Erythroblast (primary cell): ENCODE results near the gene RPS24.

Experiments
- DNase-seq, 2 experiments: peaks; one replicate each; lab custom pipeline; 2025; lab: John Stamatoyannopoulos, UW
- GATA1 ChIP-seq: IDR thresholded peaks from 2 replicates; pipeline ENCODE4 v1.6.1; 2011; ENCODE audit warnings: low read depth, mild to moderate bottlenecking, control low read depth, low read length, moderate library complexity
- POLR2A ChIP-seq: IDR thresholded peaks from 2 replicates; pipeline ENCODE4 v1.6.1; 2011; ENCODE audit warnings: mild to moderate bottlenecking, low read length

Gene RPS24

DNA sequence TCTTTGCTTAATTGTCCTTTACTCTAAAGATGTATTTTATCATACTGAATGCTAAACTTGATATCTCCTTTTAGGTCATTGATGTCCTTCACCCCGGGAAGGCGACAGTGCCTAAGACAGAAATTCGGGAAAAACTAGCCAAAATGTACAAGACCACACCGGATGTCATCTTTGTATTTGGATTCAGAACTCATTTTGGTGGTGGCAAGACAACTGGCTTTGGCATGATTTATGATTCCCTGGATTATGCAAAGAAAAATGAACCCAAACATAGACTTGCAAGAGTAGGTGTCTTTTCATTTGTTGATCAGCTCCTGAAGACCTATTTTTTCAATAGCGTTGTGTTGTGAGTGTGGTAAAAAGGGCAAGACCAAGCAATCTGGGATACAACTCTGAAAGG is 1.8 kb downstream of the RPS24 start:
- TF ChIP-seq GATA1: no peak
- no peak for TF ChIP-seq POLR2A
- DNase-seq: no peak

DNA sequence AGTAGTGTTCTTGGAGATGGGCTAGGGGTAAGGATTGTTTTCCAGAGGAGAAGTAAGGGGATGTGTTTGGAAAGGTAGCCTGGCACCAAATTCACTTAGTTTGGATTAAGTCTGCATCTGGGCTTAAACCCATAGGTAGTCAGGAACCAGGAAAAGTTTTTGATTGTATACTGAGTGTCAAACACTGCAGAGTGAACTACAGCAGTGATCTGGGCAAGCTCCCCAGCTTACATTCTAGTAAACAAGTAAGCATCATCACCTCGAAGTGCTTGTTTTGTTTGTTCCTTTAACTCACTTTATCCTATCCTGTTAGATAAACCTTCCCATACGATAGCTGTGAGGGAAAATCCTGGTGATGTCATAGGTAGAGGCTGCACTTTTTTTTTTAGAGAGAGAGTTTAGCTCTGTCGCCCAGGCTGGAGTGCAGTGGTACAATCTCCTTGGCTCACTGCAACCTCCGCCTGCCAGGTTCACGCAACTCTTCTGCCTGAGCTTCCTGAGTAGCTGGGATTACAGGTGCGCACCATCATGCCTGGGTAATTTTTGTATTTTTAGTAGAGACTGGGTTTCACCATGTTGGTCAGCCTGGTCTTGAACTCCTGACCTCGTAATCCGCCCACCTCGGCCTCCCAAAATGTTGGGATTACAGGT is 2.4 kb downstream of the RPS24 start:
- DNase-seq: no peak
- TF ChIP-seq POLR2A: no peak
- TF ChIP-seq GATA1: no peak

DNA sequence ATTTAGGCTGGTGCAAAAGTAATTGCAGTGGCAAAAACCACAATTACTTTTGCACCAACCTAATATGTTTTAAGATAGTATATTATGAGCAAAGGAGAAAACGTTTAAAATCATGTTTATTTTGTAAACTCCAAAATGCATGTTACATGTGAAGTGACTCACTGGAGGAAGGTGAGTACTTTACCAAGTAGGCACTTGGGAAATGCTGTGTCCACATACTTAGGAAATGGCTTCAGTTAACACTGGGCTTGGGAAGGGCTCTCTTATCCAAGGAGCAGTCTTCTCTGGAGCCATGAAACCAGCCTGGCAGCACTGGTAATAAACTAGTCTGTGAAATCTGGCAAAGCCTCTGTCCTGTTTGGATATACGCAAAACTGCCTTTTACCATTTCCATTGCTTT is 4.4 kb downstream of the RPS24 start:
- no peak for DNase-seq
- no peak for TF ChIP-seq GATA1
- no peak for TF ChIP-seq POLR2A

DNA sequence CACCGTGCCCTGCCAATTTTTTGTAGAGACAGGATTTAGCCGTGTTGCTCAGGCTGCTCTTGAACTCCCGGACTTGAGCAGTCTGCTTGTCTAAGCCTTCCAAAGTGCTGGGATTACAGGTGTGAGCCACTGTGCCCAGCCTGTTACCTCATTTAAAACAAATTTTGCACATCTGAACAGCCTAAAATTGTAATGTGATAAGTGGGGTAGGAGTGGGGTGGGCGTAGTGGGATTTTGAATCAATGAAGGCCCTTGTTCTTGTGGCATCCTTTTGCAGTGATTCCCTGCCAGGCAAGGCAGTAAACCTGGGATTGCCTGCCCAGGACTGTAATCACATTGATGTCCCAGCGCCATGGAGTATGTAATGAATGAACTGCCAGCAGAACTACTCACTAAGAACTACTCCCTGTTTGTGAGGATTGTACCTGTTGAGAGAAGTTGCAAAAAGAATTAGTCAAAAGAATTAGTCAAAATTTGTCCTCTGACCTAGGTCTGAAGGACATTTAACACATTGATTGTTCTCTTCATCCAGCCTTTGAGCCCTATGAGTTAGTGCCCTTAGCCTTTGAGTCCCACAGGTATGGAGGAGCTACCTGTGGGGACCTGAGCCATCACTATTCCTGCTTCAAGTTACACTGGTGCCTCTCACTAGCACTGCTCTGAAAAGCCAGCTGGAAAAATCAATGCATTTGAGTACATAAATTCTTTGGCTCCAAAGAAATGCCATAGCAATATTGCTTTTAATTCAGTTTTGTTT is 5.3 kb downstream of the RPS24 start:
- DNase-seq: no peak
- TF ChIP-seq GATA1 (no peak), POLR2A (no peak)

DNA sequence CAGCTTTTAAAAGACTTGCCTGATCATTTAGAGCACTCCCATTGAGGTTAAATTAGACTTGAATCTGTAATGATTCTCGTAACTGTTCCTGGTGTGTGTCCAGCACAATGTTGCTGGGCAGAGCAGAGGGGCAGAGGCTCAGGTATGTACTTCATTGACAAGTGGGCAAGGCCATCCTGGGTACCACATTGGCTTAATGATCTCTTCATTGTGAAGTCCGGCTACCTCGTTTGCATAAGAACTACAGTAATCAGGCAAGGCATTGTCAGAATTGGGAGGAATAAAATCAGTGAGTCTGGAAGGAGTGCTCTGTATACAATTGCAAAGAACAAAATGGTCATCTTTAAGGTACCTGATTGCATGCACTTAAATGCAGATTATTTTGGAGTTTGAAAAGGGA is 6.1 kb downstream of the RPS24 start:
- TF ChIP-seq GATA1 (no peak), POLR2A (no peak)
- no peak for DNase-seq

DNA sequence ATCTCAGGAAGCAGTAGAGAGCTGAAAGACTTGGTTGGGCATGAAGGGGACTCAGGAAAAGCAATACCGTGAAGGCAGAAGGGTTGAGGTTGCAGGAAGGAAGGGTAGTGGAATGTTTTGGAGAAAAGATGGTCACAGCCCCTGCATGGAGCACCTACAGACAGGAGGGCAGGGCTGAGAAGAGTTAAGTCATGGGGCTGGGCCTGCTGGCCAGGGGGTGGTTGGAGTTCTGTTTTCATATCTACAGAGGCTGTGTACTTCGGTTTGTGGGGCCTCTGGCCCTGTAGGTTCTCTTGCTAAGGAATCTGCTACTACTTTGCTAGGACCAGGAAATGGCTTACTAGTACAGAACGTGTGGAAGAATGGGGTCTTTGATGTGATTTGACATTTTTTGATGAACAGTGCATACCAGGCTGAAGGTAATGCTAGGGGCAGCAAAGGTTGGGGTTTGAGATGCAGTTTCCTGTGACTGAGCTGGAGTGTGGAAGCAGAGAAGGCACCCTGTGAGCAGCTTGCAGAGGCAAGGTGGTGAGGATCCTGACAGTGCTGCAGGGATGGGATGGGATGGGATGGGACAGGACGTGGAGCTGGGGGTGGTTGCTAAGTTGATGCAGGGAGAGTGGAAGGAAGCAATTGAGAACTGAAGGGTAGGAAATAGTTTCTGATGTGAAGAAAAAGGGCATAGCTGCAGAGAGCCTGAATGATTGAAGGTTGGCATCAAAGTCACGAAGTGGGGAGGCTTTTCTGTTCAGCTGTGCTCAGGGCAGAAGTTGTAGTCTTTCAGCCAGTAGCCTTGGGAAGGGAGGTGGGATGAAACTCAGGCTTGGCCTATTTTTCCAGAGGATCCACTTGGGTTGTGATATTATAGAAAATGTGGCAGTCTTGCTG is 7.8 kb downstream of the RPS24 start:
- peak; percentile 49 to 57 for DNase-seq
- TF ChIP-seq POLR2A (peak; percentile 44), GATA1 (no peak)

DNA sequence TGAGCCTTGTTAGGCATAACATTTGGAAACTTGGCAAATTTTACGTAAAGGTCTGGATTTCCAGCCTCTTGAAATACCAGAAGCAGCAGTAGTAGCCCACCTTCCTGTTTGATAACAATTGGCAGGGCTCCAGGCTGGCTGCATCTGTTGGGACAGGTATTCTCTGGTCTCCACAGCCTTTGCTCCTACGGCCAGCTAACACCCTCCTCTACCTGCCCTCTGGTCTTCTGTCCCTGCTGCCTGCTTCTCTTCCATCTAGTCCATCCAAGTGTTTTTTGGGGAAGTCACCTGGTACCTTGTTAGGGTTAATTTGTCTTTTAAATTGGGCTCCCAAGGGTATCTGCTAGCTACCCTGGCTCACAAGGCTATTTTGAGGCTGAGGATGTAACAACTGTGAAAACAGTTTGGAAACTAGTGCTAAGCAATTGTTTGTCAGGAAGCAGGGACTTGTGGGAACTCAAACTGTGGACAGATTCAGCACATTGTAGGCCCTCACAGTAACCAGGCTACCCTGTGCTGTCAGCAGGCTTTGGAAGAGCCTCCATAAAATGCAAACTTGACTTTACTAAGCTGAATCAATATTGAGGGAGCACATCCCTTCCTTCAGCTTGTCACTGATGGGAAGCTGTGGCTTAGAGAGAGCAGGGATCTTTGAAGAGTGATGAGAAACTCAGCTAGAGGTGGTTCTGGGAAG is 8.5 kb downstream of the RPS24 start:
- peak in 1 of 2 experiments; percentile 15 for DNase-seq
- TF ChIP-seq POLR2A (no peak), GATA1 (no peak)

DNA sequence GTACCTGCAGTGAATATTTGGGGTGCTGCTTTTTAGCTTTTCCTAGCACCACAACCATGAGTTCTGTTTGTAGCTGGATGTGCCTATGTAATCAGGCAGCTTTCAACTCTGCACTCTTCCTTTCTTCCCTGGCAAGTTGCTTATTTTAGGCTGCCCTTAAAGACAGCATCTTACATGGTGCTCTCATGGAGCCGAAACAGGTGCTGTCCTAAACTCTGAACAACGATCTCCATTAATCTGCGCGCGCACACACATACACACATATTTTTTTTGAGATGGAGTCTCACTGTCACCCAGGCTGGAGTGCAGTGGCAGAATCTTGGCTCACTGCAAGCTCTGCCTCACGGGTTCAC is 9.1 kb downstream of the RPS24 start:
- DNase-seq: no peak
- TF ChIP-seq GATA1 (no peak), POLR2A (no peak)

DNA sequence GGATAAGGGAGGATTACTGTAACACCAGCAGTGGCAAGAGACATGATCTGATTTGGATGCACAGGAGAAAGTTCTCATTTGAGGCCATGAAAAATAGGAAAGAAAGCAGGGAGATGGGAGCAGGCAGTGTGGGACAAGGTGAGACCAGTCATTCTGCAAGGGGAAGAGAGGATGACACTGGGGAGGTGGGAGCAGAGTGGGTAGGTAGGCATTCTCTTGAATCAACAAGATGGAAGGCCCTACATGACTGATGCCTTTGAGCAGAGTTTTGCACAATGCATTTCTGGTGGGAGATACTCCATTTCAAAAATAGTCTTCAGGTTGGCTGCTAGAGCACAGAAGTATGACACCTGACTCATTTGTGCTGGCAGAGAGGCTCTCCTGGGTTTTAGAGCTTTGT is 10.5 kb downstream of the RPS24 start:
- TF ChIP-seq POLR2A: no peak
- no peak for TF ChIP-seq GATA1
- DNase-seq: no peak

DNA sequence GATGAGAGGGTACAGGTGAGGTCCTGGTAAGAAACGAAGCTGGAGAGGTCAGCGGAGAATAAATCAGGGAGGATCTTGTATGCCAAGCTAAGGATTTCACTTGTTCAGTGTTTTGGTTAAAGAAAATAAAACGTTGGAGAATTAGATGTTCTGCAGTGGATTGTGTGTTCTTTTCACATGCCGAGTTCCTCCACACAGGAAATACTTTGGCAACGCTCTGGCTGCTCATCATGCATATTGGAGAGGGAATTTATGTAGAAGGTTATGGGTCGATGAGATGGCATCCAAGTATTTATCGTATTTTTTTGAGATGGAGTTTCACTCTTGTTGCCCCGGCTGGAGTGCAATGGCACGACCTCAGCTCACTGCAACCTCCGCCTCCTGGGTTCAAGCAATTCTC is 11.0 kb downstream of the RPS24 start:
- DNase-seq: no peak
- no peak for TF ChIP-seq POLR2A

DNA sequence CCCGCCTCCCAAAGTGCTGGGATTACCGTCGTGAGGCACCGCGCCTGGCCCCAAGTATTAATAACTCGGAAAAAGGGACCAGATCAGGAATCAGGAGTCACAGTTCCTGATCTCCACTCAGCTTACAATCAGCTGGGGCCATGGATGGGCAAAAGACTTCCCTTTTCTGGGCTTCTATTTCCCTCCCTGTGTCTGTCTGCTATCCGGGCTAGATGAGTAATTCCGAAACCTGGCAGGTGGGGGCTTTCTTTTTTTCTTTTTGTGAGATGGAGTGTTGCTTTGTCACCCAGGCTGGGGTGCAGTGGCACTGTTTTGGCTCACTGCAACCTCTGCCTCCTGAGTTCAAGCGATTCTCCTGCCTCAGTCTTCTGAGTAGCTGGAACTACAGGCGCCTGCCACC is 11.6 kb downstream of the RPS24 start:
- no peak for DNase-seq
- no peak for TF ChIP-seq GATA1
- TF ChIP-seq POLR2A: no peak

DNA sequence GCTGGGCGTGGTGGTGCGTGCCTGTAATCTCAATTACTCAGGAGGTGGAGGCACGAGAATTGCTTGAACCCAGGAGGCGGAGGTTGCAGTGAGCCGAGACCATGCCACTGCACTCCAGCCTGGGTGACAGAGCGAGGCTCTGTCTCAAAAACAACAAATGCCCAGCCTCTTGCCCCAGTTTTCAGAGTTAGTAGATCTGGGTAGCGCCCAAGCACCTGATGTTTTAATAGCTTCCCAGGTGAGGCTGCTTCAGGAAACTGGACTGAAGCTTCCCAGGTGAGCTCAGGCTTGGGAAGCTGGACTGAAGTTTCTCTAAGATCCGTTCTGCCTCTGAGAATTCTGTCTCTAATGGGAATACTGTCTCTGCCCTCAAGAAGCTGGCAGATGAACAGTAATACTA is 12.2 kb downstream of the RPS24 start:
- DNase-seq: no peak
- no peak for TF ChIP-seq POLR2A
- TF ChIP-seq GATA1: no peak

DNA sequence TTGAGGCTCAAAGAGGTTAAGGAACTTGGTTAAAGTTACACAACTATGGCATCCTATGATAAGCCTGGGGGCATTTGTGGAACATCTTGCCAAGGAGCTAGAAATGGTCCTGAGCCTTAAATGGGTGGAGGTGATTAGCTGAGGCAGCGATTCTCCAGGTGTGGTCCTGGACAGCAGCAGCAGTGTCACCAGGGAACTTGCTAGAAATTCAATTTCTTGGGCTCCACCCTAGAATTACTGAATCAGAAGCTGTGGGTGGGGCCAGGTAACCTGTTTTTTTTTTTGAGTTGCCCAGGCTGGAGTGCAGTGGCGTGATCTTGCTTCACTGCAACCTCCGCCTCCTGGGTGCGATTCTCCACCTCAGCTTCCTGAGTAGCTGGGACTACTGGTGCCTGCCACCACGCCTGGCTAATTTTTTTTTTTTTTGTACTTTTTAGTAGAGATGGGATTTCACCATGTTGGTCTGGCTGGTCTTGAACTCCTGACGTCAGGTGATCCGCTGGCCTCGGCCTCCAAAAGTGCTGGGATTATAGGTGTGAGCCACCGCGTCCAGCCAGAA is 13.1 kb downstream of the RPS24 start:
- TF ChIP-seq POLR2A (no peak), GATA1 (no peak)
- no peak for DNase-seq

DNA sequence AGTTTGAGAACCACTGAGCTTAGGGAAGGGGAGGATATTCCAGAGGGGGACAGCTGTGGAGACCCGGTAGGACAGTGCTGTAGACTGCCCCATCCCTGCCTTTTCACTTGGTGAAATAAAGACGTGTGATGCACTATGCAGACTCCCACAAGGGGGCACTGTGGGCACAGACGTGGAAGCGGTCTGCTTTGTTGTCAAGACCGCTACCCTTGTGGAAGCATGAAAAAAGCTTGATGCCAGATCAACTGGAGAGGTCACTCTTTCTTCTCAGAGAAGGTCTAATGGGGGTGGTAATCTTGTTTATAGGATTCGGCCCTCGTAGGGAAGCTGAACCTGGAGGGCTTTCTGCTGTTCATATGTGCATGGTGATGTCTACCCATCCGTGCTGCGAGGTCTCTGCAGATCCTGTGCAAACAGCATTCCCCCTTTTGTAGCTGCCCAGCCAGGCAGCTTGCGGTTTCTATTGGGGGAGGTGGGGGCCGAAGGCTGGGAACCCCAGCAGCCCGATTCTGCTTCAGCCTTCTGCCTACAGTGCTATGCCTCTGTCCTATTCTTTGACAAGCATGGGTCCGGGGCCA is 13.7 kb downstream of the RPS24 start:
- DNase-seq: peak; percentile 78 to 86
- TF ChIP-seq POLR2A: no peak
- no peak for TF ChIP-seq GATA1
